Endothelial cell of umbilical vein (primary cell): ENCODE results near the gene CYP2A6.

Source experiments
- CTCF ChIP-seq, 2 donors: IDR thresholded peaks; 1 replicate in 1 of 2; 2 replicates in 1 of 2; pipeline ENCODE4 v1.5.1; 2011; ENCODE audit warnings: low read length in 2 of 2, mild to moderate bottlenecking in 2 of 2, moderate library complexity in 2 of 2, control low read depth in 1 of 2, inconsistent platforms in 1 of 2, low read depth in 1 of 2; ENCODE audit not compliant: insufficient read depth in 1 of 2; ENCODE audit errors: extremely low read depth in 1 of 2
- EZH2 ChIP-seq: IDR thresholded peaks from 2 replicates; pipeline ENCODE4 v1.6.1; 2012; ENCODE audit warnings: borderline replicate concordance, low read depth, mild to moderate bottlenecking, moderate library complexity, low read length, inconsistent platforms; ENCODE audit not compliant: severe bottlenecking
- FOS ChIP-seq: IDR thresholded peaks from 2 replicates; pipeline ENCODE4 v1.6.1; 2011; ENCODE audit warnings: mild to moderate bottlenecking, low read length, moderate library complexity, borderline replicate concordance; ENCODE audit not compliant: insufficient read depth
- JUN ChIP-seq: IDR thresholded peaks from 2 replicates; pipeline ENCODE4 v1.6.1; 2011; ENCODE audit warnings: borderline replicate concordance, low read depth; ENCODE audit not compliant: insufficient read length, insufficient read depth
- POLR2A ChIP-seq: IDR thresholded peaks from 2 replicates; pipeline ENCODE4 v1.6.1; 2012; ENCODE audit warnings: low read depth, mild to moderate bottlenecking, control low read depth, low read length
- POLR2AphosphoS5 ChIP-seq: IDR thresholded peaks from 2 replicates; pipeline ENCODE4 v1.6.1; 2012; ENCODE audit warnings: low read depth, mild to moderate bottlenecking, control low read depth, low read length, moderate library complexity; ENCODE audit not compliant: insufficient read depth

DNA sequence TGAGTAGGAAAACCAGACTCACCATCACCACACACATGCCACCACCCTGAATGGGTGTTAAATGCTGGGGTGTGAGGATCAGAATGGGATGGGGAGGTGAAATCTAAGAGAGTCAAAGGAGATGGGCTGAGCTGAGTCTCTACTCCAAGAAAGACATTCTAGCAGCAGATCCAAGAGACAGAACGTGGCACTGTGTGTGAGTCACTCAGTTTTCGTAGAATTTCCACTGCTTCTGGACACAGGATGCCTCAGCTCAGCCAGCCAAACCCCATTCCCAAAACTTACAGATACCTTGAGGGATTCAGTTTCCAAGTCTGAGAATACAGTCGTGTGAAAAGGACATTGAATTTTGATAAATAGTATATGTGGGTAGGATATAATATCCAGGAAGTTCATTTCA lies 39.1 kb upstream of the CYP2A6 start:
- TF ChIP-seq EZH2: no peak
- no peak for TF ChIP-seq CTCF (IDR thresholded peaks at IDR 0.05; ENCODE audit: extremely low read depth in 1 of 2, insufficient read depth in 1 of 2, low read depth in 1 of 2, low read length in 2 of 2)
- no peak for TF ChIP-seq POLR2AphosphoS5
- no peak for TF ChIP-seq POLR2A
- no peak for TF ChIP-seq JUN
- no peak for TF ChIP-seq FOS
